T-helper 2 cell treated with Interferon-gamma antibody and Interleukin-4, amounts not matched to agents 5 μg/mL and 100 μg/mL, for 36 hours (primary cell): ENCODE data around the gene PTPN22.
A peak's percentile ranks its signal among the peaks of the same experiment; 100 is the strongest.

Experiments
- DNase-seq: peaks from one replicate; pipeline ENCODE4 v3.0.0; 2021; ENCODE audit warnings: low spot score
- H3K27ac Mint-ChIP-seq: one replicate; pipeline ENCODE4 v1.8.0; 2021; ENCODE audit warnings: mild to moderate bottlenecking, mixed read lengths
- H3K27me3 Mint-ChIP-seq: one replicate; pipeline ENCODE4 v1.8.0; 2021; ENCODE audit warnings: low read depth, mixed read lengths
- H3K36me3 Mint-ChIP-seq: one replicate; pipeline ENCODE4 v1.8.0; 2021; ENCODE audit warnings: low read depth, mixed read lengths
- H3K4me1 Mint-ChIP-seq: one replicate; pipeline ENCODE4 v1.8.0; 2021; ENCODE audit warnings: low read depth, mixed read lengths
- H3K4me3 Mint-ChIP-seq: one replicate; pipeline ENCODE4 v1.8.0; 2022; ENCODE audit warnings: mild to moderate bottlenecking, moderate library complexity, mixed read lengths
- H3K9me3 Mint-ChIP-seq: one replicate; pipeline ENCODE4 v1.8.0; 2021; ENCODE audit warnings: mixed read lengths

The PTPN22 gene

GRCh38 chr1:113787663-113788062, 83.8 kb downstream of the PTPN22 start:
- Mint-ChIP-seq H3K36me3 (peaks cover 57% of the 10 kb centered on the region), H3K9me3 (no peaks in the 10 kb centered on the region), H3K4me1 (peaks cover 62% of the 10 kb centered on the region), H3K27ac (no peak overlapping the region), H3K27me3 (no peaks in the 10 kb centered on the region), H3K4me3 (no peak overlapping the region)
- no peak for DNase-seq

GRCh38 chr1:113786069-113786468, 85.4 kb downstream of the PTPN22 start:
- H3K36me3 Mint-ChIP-seq = peaks cover 52% of the 10 kb centered on the region
- H3K4me3 Mint-ChIP-seq = peak overlapping the region; percentile 3
- peak overlapping the region; percentile 16 for H3K27ac Mint-ChIP-seq
- no peaks in the 10 kb centered on the region for H3K9me3 Mint-ChIP-seq
- no peaks in the 10 kb centered on the region for H3K27me3 Mint-ChIP-seq
- DNase-seq = no peak
- peaks cover 56% of the 10 kb centered on the region for H3K4me1 Mint-ChIP-seq

- no peaks in the 10 kb centered on the region for H3K9me3 Mint-ChIP-seq
- peak overlapping the region; percentile 84 for H3K4me3 Mint-ChIP-seq
- DNase-seq = no peak
- peaks cover 51% of the 10 kb centered on the region for H3K4me1 Mint-ChIP-seq
- H3K27ac Mint-ChIP-seq = peak overlapping the region; percentile 98
- H3K36me3 Mint-ChIP-seq = peaks cover 35% of the 10 kb centered on the region
- H3K27me3 Mint-ChIP-seq = no peaks in the 10 kb centered on the region
These were observed 87.3 kb downstream of the PTPN22 start for GRCh38 chr1:113784104-113784779.

- Mint-ChIP-seq H3K4me3 (peak overlapping the region; percentile 84), H3K27ac (peak overlapping the region; percentile 98), H3K9me3 (peaks cover 3% of the 10 kb centered on the region), H3K27me3 (no peaks in the 10 kb centered on the region), H3K4me1 (peaks cover 53% of the 10 kb centered on the region), H3K36me3 (peaks cover 34% of the 10 kb centered on the region)
- peak; percentile 32 for DNase-seq
These were observed 88.0 kb downstream of the PTPN22 start for GRCh38 chr1:113783254-113784103.

- no peak overlapping the region for H3K4me3 Mint-ChIP-seq
- no peaks in the 10 kb centered on the region for H3K27me3 Mint-ChIP-seq
- DNase-seq = no peak
- H3K4me1 Mint-ChIP-seq = peaks cover 46% of the 10 kb centered on the region
- no peak overlapping the region for H3K27ac Mint-ChIP-seq
- peaks cover 5% of the 10 kb centered on the region for H3K9me3 Mint-ChIP-seq
- H3K36me3 Mint-ChIP-seq = peaks cover 28% of the 10 kb centered on the region
These were observed 89.1 kb downstream of the PTPN22 start for GRCh38 chr1:113782406-113782805.

GRCh38 chr1:113780374-113781146, 91.0 kb downstream of the PTPN22 start:
- peaks cover 5% of the 10 kb centered on the region for H3K9me3 Mint-ChIP-seq
- no peak overlapping the region for H3K27ac Mint-ChIP-seq
- no peaks in the 10 kb centered on the region for H3K27me3 Mint-ChIP-seq
- no peak overlapping the region for H3K4me3 Mint-ChIP-seq
- peaks cover 31% of the 10 kb centered on the region for H3K4me1 Mint-ChIP-seq
- H3K36me3 Mint-ChIP-seq = peaks cover 24% of the 10 kb centered on the region
- no peak for DNase-seq

GRCh38 chr1:113779542-113779941, 92.0 kb downstream of the PTPN22 start:
- no peak overlapping the region for H3K4me3 Mint-ChIP-seq
- DNase-seq = no peak
- peaks cover 29% of the 10 kb centered on the region for H3K4me1 Mint-ChIP-seq
- no peaks in the 10 kb centered on the region for H3K27me3 Mint-ChIP-seq
- no peak overlapping the region for H3K27ac Mint-ChIP-seq
- peaks cover 27% of the 10 kb centered on the region for H3K36me3 Mint-ChIP-seq
- H3K9me3 Mint-ChIP-seq = peaks cover 5% of the 10 kb centered on the region

- H3K27me3 Mint-ChIP-seq = no peaks in the 10 kb centered on the region
- H3K9me3 Mint-ChIP-seq = peaks cover 5% of the 10 kb centered on the region
- H3K4me1 Mint-ChIP-seq = peaks cover 9% of the 10 kb centered on the region
- H3K4me3 Mint-ChIP-seq = no peak overlapping the region
- peaks cover 29% of the 10 kb centered on the region for H3K36me3 Mint-ChIP-seq
- no peak overlapping the region for H3K27ac Mint-ChIP-seq
- DNase-seq = no peak
These were observed 94.0 kb downstream of the PTPN22 start for GRCh38 chr1:113777561-113777960.

GRCh38 chr1:113770031-113770430, 101.5 kb downstream of the PTPN22 start:
- no peaks in the 10 kb centered on the region for H3K27me3 Mint-ChIP-seq
- no peak overlapping the region for H3K4me3 Mint-ChIP-seq
- H3K27ac Mint-ChIP-seq = no peak overlapping the region
- peaks cover 41% of the 10 kb centered on the region for H3K36me3 Mint-ChIP-seq
- no peak for DNase-seq
- peaks cover 39% of the 10 kb centered on the region for H3K4me1 Mint-ChIP-seq
- H3K9me3 Mint-ChIP-seq = no peaks in the 10 kb centered on the region

GRCh38 chr1:113769601-113769970, 101.9 kb downstream of the PTPN22 start:
- Mint-ChIP-seq H3K4me3 (no peak overlapping the region), H3K27ac (no peak overlapping the region), H3K27me3 (no peaks in the 10 kb centered on the region), H3K36me3 (peaks cover 41% of the 10 kb centered on the region), H3K9me3 (no peaks in the 10 kb centered on the region), H3K4me1 (peaks cover 39% of the 10 kb centered on the region)
- no peak for DNase-seq

GRCh38 chr1:113768916-113769600, 102.5 kb downstream of the PTPN22 start:
- no peaks in the 10 kb centered on the region for H3K9me3 Mint-ChIP-seq
- H3K4me1 Mint-ChIP-seq = peaks cover 39% of the 10 kb centered on the region

GRCh38 chr1:113765306-113766230, 105.9 kb downstream of the PTPN22 start:
- Mint-ChIP-seq H3K4me1 (peaks cover 40% of the 10 kb centered on the region), H3K9me3 (no peaks in the 10 kb centered on the region), H3K27ac (no peak overlapping the region), H3K4me3 (no peak overlapping the region), H3K27me3 (no peaks in the 10 kb centered on the region), H3K36me3 (peaks cover 47% of the 10 kb centered on the region)
- DNase-seq = no peak

More at GRCh38 chr1:113768916-113769600, 102.5 kb downstream of the PTPN22 start:
- peaks cover 41% of the 10 kb centered on the region for H3K36me3 Mint-ChIP-seq
- no peak overlapping the region for H3K4me3 Mint-ChIP-seq
- DNase-seq = no peak
- H3K27ac Mint-ChIP-seq = no peak overlapping the region
- no peaks in the 10 kb centered on the region for H3K27me3 Mint-ChIP-seq
